ENCODE data around the gene TMEM181. TPM values are rescaled to one million over a fixed set of nuclear protein-coding genes. Genes with fewer than 3 reads are reported as not detected.

TMEM181 gene
- polyA plus RNA-seq, 1 experiment = 20.6 TPM

GRCh38 chr6:158559338-158559894 lies 475 bp upstream of the TMEM181 start:
- Histone ChIP-seq H3K36me3 (ENCODE audit: control insufficient read depth, insufficient read depth, low read length) (no peaks in the 10 kb centered on the region; the same call in 1 of the 2 replicates), H3K27me3 (ENCODE audit: control insufficient read depth, insufficient read depth, low read length) (peaks cover 2% of the 10 kb centered on the region; the same call in 1 of the 2 replicates), H3K4me3 (ENCODE audit: low read depth, low read length) (peak overlapping the region; percentile 89)
- ChIA-PET CTCF (interaction anchor here (1.0 to 1.2 kb wide), 2 partner anchors 9 to 45 kb away, joined by 3 to 4 read pairs; no protein-coding TSS in a partner anchor), POLR2A (interaction anchor here (0.6 kb wide), 1 partner anchor 389 kb away, joined by 5 read pairs; no protein-coding TSS in a partner anchor)
- no peak for TF ChIP-seq CTCF (IDR thresholded peaks at IDR 0.05; ENCODE audit: insufficient read depth, low read depth, low read length)
- DNase-seq (ENCODE audit: low read depth) = no peak

GRCh38 chr6:158560836-158561320 lies 987 bp downstream of the TMEM181 start:
- no peak for DNase-seq (ENCODE audit: low read depth)
- Histone ChIP-seq H3K27me3 (ENCODE audit: control insufficient read depth, insufficient read depth, low read length) (peaks cover 2% of the 10 kb centered on the region; the same call in 1 of the 2 replicates), H3K36me3 (ENCODE audit: control insufficient read depth, insufficient read depth, low read length) (no peaks in the 10 kb centered on the region; the same call in 1 of the 2 replicates), H3K4me3 (ENCODE audit: low read depth, low read length) (peak overlapping the region; percentile 89)
- CTCF ChIA-PET = interaction anchor here (1.0 kb wide), 1 partner anchor 340 kb away, joined by 4 read pairs; no protein-coding TSS in a partner anchor
- no peak for TF ChIP-seq CTCF (IDR thresholded peaks at IDR 0.05; ENCODE audit: insufficient read depth, low read depth, low read length)
- POLR2A ChIA-PET = interaction anchor here (0.6 kb wide), 1 partner anchor 585 kb away, joined by 3 read pairs; no protein-coding TSS in a partner anchor

- POLR2A ChIA-PET = interaction anchor here (0.6 kb wide), 1 partner anchor 585 kb away, joined by 3 read pairs; no protein-coding TSS in a partner anchor
- no peak for TF ChIP-seq CTCF (IDR thresholded peaks at IDR 0.05; ENCODE audit: insufficient read depth, low read depth, low read length)
- DNase-seq (ENCODE audit: low read depth) = no peak
- H3K36me3 ChIP-seq (ENCODE audit: control insufficient read depth, insufficient read depth, low read length) = no peaks in the 10 kb centered on the region; the same call in 1 of the 2 replicates
- CTCF ChIA-PET = interaction anchor here (1.0 kb wide), 1 partner anchor 341 kb away, joined by 4 read pairs; no protein-coding TSS in a partner anchor
- H3K4me3 ChIP-seq (ENCODE audit: low read depth, low read length) = peak overlapping the region; percentile 89
- no peaks in the 10 kb centered on the region for H3K27me3 ChIP-seq (ENCODE audit: control insufficient read depth, insufficient read depth, low read length)
These were observed 1.5 kb downstream of the TMEM181 start for GRCh38 chr6:158561321-158561884.

GRCh38 chr6:158561938-158562337 lies 2.0 kb downstream of the TMEM181 start:
- H3K4me3 ChIP-seq (ENCODE audit: low read depth, low read length) = no peak overlapping the region
- H3K36me3 ChIP-seq (ENCODE audit: control insufficient read depth, insufficient read depth, low read length) = no peaks in the 10 kb centered on the region; the same call in 1 of the 2 replicates
- ChIA-PET POLR2A (no interaction called here), CTCF (interaction anchor here (1.0 kb wide), 1 partner anchor 341 kb away, joined by 4 read pairs; no protein-coding TSS in a partner anchor)
- TF ChIP-seq CTCF (IDR thresholded peaks at IDR 0.05; ENCODE audit: insufficient read depth, low read depth, low read length) = no peak
- no peaks in the 10 kb centered on the region for H3K27me3 ChIP-seq (ENCODE audit: control insufficient read depth, insufficient read depth, low read length)
- DNase-seq (ENCODE audit: low read depth) = no peak

All from BJ (cell line).